KMS-11 (cell line): Measurements from ENCODE around the gene MARVELD1.

ENCODE experiments used
- H2AFZ ChIP-seq: fragments of 200-600 bp; sonication (generic); 2 replicates; pipeline ENCODE4 v1.6.1; 2016; ENCODE audit warnings: antibody characterized with exemption, mixed run types, low read depth
- H3K27ac ChIP-seq: fragments of 200-600 bp; sonication (generic); 2 replicates; pipeline ENCODE4 v1.6.1; 2016; ENCODE audit warnings: mild to moderate bottlenecking, mixed run types
- H3K27me3 ChIP-seq: fragments of 200-600 bp; sonication (generic); 2 replicates; pipeline ENCODE4 v1.6.1; 2017; ENCODE audit warnings: mild to moderate bottlenecking, low read depth, mixed run types, moderate library complexity; ENCODE audit not compliant: insufficient read depth
- H3K36me3 ChIP-seq: fragments of 200-600 bp; sonication (generic); 2 replicates; pipeline ENCODE4 v1.6.1; 2017; ENCODE audit warnings: mild to moderate bottlenecking, mixed run types; ENCODE audit not compliant: insufficient read depth
- H3K4me1 ChIP-seq: fragments of 200-600 bp; sonication (generic); 2 replicates; pipeline ENCODE4 v1.6.1; 2016; ENCODE audit warnings: mild to moderate bottlenecking, low read depth, mixed run types; ENCODE audit not compliant: poor library complexity, severe bottlenecking
- H3K4me2 ChIP-seq: fragments of 200-600 bp; sonication (generic); 2 replicates; pipeline ENCODE4 v1.7.0; 2016; ENCODE audit warnings: mild to moderate bottlenecking, mixed run types
- H3K4me3 ChIP-seq: fragments of 200-600 bp; sonication (generic); IDR thresholded peaks from 2 replicates; pipeline ENCODE4 v1.6.1; 2017; ENCODE audit warnings: low read depth, low read length, mixed read lengths; ENCODE audit not compliant: insufficient read depth
- H3K79me2 ChIP-seq: fragments of 200-600 bp; sonication (generic); 2 replicates; pipeline ENCODE4 v1.6.1; 2016; ENCODE audit warnings: low read depth, mixed run types; ENCODE audit not compliant: insufficient read depth
- H3K9ac ChIP-seq: fragments of 200-600 bp; sonication (generic); 2 replicates; pipeline ENCODE4 v1.6.1; 2016; ENCODE audit warnings: mild to moderate bottlenecking, mixed run types
- H4K20me1 ChIP-seq: fragments of 200-600 bp; sonication (generic); 2 replicates; pipeline ENCODE4 v1.6.1; 2016; ENCODE audit warnings: mild to moderate bottlenecking, mixed run types; ENCODE audit not compliant: insufficient read depth
- CTCF ChIP-seq: fragments of 200-600 bp; sonication (generic); conservative IDR thresholded peaks from 2 replicates; pipeline ENCODE4 v1.6.1; 2017; ENCODE audit warnings: low read depth, mild to moderate bottlenecking, antibody characterized with exemption, low read length, moderate library complexity, mixed read lengths

MARVELD1 gene

GRCh38 chr10:97723001-97723400 lies 9.5 kb downstream of the MARVELD1 start:
- H4K20me1 ChIP-seq: no peaks in the 10 kb centered on the region
- no peak overlapping the region for H3K4me2 ChIP-seq
- no peak overlapping the region for H2AFZ ChIP-seq
- TF ChIP-seq CTCF: no peak
- no peak overlapping the region for H3K4me3 ChIP-seq
- H3K27ac ChIP-seq: no peak overlapping the region
- H3K9ac ChIP-seq: no peak overlapping the region
- no peaks in the 10 kb centered on the region for H3K27me3 ChIP-seq
- H3K36me3 ChIP-seq: no peaks in the 10 kb centered on the region
- no peaks in the 10 kb centered on the region for H3K4me1 ChIP-seq
- H3K79me2 ChIP-seq: no peaks in the 10 kb centered on the region

- Histone ChIP-seq H3K4me1 (no peaks in the 10 kb centered on the region), H3K9ac (no peak overlapping the region), H3K27me3 (no peaks in the 10 kb centered on the region; the same call in 1 of the 2 replicates), H3K36me3 (no peaks in the 10 kb centered on the region), H3K79me2 (no peaks in the 10 kb centered on the region), H4K20me1 (no peaks in the 10 kb centered on the region), H2AFZ (no peak overlapping the region), H3K27ac (no peak overlapping the region), H3K4me2 (no peak overlapping the region), H3K4me3 (no peak overlapping the region)
- no peak for TF ChIP-seq CTCF
These were observed 10.9 kb downstream of the MARVELD1 start for GRCh38 chr10:97724341-97724941.

GRCh38 chr10:97726636-97727178 lies 13.2 kb downstream of the MARVELD1 start:
- no peak for TF ChIP-seq CTCF
- no peaks in the 10 kb centered on the region for H3K79me2 ChIP-seq
- no peak overlapping the region for H2AFZ ChIP-seq
- H4K20me1 ChIP-seq: no peaks in the 10 kb centered on the region
- H3K36me3 ChIP-seq: no peaks in the 10 kb centered on the region
- peaks cover 3% of the 10 kb centered on the region for H3K4me1 ChIP-seq
- no peak overlapping the region for H3K4me3 ChIP-seq
- no peak overlapping the region for H3K4me2 ChIP-seq
- H3K27me3 ChIP-seq: no peaks in the 10 kb centered on the region; the same call in 1 of the 2 replicates
- H3K9ac ChIP-seq: no peak overlapping the region
- H3K27ac ChIP-seq: no peak overlapping the region

- Histone ChIP-seq H3K4me3 (no peak overlapping the region), H3K4me1 (peaks cover 3% of the 10 kb centered on the region)
These were observed 15.5 kb downstream of the MARVELD1 start for GRCh38 chr10:97729014-97729413.

More at GRCh38 chr10:97729014-97729413, 15.5 kb downstream of the MARVELD1 start:
- H3K36me3 ChIP-seq: no peaks in the 10 kb centered on the region
- H2AFZ ChIP-seq: no peak overlapping the region
- TF ChIP-seq CTCF: no peak
- H3K9ac ChIP-seq: no peak overlapping the region
- no peaks in the 10 kb centered on the region for H4K20me1 ChIP-seq
- H3K27ac ChIP-seq: no peak overlapping the region
- no peak overlapping the region for H3K4me2 ChIP-seq
- H3K79me2 ChIP-seq: no peaks in the 10 kb centered on the region
- no peaks in the 10 kb centered on the region; the same call in 1 of the 2 replicates for H3K27me3 ChIP-seq
